HG03460 (cell line): ENCODE results near the gene ADORA2B.
"Not testable (repeated sequence)": the region's sequence is repeated elsewhere in the genome, so short reads cannot be mapped to it uniquely, and the experiment has no call there.

Source experiments
- ATAC-seq: cut with Tn5 transposase; IDR thresholded peaks from one replicate; pipeline ENCODE4 v1.9.1; 2021; ENCODE audit not compliant: unreplicated experiment

The ADORA2B gene

DNA sequence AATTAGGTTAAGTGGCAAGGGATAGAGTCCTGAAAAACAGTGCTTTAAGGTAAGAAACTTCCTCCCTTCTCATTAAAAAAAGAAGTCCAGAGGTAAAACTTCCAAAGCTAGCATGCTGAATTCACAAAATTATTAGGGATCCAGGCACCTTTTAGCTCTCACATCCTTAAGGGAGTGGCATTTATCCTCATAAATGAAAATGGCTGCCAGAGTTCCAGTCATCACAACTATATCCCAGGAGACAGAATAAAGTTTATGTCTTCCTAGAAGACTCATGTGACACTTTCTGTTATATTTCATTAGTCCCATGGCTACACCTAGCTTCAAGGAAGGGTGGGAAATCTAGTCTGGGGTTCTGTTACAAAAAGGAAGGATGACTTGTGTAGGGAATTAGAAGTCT lies 23.3 kb upstream of the ADORA2B start:
- no peak for ATAC-seq

DNA sequence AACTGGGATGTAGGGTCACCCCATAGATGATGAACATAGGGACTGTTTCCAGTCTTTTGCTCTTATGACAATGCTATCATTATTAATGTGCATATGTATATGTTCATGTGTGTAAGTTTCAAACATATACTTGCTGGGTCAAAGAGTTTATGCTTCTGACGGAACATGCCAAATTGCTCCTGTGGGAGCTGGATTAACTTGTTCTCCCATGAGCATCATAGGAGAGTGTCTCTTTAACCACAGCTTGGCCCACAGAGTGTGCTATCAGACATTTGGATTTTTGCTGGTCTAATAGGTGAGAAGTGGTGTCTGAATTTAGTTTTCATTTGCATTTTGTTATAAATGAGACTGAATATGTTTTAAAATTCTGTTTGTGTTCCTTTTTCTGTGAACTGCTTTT lies 22.3 kb upstream of the ADORA2B start:
- no peak for ATAC-seq

DNA sequence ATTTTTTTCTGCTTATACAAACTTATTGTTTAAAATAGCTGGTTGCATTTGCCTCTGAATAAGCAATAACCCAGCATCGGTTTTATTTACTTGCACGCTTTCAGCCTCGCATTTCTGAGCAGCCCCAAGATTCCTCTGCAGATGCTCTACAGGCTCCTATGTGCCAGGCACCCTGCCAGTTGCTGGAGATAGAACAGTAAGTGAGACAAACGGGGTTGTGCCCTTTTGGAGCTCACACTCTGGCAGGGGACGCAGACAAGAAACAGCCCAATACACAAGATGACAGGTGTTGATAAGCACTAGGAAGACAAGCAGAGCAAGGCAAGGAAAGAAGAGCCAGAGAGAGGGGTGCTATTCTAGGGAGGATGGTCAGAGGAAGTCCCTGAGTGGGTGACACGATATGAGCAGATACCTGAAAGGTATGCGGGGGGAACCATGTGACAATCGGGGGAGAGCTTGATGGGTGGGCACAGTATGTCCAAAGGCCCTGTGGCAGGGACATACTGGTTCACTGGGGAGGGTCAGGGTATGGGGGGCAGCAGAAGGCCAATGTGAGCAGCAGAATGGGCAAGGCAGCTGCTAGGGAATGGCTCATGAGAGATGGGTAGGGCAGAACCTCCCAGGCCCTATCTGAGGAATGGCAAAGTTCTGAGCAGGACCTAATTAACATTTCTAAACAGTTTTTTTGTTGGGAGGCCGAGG lies 18.7 kb upstream of the ADORA2B start:
- no peak for ATAC-seq

DNA sequence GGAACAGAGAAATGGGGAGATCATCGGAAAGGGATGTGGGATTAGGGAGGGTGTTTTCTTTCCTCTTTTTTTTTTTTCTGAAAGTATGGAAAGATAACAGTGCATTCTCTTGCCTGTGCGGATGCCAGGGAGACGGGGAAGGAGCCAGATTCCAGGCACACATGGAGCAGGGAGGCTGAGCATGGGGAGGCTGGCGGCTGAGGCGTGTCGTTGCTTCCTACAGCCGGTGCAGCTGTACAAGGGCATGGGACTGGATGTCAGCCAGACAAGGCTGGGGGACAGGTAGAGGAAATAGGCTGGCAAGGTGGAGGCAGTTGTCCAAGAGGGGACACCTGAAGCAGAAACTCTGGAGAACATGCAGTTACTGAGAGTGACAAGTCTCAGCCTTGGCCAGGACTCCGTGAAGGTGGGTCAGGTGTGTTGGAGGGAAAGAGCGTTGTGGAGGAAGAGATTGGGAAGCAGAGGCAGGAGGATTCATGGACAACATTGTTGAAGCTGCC lies 16.6 kb upstream of the ADORA2B start:
- no peak for ATAC-seq

DNA sequence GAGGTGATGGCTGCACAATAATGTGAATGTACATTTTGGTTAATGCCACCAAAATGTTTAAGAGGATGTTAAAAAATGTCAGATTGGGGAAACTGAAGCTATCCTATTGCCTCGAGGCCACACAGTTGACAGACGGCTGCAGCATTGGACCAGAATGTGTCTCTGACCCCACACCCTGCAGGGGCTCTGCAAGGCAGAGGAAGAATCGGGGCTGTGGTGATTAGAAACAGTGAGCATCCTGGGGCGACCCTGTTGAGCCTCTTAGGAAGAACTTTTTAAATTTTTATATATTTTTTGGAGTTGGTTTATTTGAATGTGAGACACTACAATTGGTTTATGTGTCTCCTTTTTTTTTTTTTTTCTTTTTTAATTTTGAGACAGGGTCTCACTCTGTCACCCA lies 15.0 kb upstream of the ADORA2B start:
- no peak for ATAC-seq

DNA sequence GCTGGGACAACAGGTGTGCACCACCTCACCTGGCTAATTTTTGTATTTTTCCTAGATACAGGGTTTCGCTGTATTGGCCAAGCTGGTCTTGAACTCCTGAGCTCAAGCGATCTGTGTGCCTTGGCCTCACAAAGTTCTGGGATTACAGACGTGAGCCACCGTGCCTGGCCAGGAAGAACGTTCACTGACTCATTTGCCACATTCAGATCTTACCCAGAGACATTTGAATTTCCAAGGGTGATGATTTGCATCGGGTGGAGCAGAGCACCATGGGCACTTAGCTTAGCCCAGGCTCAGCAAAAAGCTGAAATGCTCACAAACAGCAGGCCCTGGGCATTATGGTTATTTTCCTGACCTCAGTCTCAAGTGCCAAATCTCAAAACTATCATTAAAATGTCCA lies 14.5 kb upstream of the ADORA2B start:
- ATAC-seq, result no peak

DNA sequence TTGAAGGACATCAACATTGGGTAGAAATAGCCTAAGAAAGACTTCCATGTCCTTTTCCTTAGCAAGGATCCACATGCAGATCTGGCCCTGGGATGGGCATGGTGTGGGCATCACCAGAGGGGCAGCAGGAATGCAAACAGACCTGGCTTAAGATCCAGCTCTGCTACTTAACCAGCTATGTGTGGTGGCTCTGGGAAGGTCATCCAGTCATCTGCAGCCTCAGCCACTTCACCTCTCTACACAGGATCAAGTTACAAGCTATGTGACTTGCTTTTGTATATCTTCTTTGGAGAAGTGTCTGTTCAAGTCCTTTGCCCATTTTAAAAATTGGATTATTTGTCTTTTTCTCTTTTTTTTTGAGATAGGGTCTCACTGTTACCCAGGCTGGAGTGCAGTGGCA lies 13.5 kb upstream of the ADORA2B start:
- no peak for ATAC-seq

DNA sequence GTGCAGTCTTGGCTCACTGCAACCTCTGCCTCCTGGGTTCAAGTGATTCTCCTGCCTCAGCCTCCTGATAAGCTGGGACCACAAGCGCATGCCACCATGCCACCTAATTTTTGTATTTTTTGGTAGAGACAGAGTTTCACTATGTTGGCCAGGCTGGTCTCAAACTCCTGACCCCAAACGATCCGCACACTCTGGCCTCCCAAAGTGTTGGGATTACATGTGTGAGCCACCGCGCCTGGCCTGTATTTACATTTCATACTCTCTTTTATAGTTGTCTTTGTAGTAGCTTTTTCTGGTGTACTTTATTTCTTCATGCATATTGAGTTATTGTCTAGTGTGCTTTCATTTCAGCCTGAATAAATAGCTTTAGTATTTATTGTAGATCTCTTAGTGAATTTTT lies 10.1 kb upstream of the ADORA2B start:
- no peak for ATAC-seq

DNA sequence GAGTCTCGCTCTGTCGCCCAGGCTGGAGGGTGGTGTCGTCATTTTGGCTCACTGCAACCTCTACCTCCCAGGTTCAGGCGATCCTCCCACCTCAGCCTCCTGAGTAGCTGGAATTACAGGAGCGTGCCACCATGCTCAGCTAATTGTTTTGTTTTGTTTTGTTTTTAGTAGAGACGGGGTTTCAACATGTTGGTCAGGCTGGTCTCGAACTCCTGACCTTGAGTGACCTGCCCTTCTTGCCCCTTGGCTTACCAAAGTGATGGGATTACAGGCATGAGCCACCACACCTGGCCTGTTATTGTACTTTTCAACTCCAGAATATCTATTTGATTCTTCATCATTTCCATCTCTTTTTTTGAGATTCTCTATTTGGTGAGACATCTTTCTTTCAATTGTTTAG lies 9.0 kb upstream of the ADORA2B start:
- no peak for ATAC-seq

DNA sequence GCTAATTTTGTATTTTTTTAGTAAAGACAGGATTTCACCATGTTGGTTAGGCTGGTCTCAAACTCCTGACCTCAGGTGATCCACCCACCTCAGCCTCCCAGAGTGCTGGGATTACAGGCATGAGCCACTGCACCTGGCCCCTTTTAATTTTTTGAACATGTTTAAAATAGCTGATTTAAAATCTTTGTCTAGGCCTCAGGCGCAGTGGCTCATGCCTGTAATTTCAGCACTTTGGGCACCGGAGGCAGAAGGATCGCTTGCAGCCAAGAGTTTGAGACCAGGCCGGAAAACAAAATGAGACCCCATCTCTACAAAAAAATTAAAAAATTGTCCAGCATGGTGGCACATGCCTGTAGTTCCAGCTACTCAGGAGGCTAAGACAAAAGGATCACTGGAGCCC lies 8.4 kb upstream of the ADORA2B start:
- not testable (repeated sequence) for ATAC-seq

DNA sequence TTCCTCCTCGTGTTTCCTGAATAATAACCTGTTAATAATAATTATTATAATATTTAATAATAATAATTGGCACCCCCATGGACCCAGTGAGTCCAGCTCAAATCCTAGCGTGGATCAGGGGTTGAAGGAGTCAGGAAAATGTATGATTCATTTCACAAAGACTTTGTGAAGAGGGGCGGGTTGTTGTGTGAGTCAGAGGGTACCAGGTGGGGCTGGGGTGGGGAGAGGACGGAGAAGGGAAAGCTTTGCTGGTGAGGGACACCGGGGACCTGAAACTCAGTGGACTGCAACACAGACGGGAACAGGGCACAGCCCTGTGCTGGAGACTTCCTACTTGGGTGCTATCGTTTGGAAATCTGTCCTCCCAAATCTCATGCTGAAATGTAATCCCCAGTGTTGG lies 3.1 kb upstream of the ADORA2B start:
- ATAC-seq, result no peak

DNA sequence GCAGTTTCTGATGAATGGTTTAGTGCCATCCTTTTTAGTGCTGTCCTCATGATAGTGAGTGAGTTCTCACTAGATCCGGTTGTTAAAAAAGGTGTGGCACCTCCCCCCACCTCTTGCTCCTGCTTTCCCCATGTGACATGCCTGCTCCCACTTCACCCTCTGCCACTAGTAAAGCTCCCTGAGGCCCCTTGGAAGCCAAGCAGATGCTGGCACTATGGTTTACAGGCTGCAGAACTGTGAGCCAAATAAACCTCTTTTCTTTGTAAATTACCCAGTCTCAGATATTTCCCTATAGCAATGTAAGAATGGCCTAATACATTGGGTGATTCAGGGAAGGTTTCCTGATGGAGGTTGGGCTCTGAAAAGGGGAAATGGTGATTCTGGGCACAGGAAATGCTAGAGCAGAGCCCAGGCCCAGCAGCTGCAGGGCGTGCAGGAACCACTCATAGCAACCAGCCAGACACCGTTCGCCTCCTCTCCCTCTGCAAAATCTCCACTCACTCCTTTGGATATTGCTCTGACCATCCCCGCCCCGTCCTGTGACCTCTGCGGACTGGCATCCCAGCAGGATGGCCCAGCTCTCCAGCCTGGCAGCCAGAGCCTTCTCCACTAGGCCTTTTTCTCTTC lies 2.6 kb upstream of the ADORA2B start:
- no peak for ATAC-seq

DNA sequence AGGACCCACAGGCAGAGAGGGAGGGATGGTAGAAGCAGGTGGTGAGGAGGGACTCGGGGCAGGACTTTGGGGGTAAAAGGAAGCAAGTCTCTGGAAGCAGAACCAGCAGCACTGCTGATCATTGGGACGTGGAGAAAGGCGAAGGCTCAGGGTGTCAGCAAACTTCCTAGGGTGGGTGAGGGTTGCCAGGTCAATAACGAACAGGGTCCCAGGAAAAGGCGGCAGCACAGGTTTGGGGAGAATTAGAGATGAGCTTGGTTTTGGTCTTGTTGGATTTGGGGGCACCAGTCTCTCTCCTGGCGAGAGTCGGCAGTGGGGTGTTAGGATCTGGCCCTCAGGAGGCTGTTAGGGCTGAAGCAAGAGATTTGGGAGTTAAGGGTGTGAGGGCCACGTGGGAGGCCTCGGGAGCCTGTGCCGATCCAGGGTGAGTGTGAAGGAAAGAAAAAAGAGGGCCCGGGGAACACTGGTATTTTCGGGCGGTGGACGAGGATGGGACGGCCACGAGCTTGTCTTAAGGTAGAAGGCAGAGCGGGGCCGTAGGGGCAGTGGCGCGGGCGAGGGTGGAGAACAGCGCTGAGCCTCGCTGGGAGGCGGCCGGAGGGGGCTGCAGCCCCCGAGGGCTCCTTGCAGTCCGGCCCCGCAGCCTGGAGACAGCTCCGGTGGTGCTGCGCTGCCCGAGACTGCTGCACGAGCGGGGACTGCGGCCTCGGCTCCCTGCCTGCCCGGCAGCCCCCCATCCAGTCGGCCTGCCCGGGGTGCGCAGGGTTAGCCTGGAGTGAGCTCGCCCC lies 765 bp upstream of the ADORA2B start:
- no peak for ATAC-seq

DNA sequence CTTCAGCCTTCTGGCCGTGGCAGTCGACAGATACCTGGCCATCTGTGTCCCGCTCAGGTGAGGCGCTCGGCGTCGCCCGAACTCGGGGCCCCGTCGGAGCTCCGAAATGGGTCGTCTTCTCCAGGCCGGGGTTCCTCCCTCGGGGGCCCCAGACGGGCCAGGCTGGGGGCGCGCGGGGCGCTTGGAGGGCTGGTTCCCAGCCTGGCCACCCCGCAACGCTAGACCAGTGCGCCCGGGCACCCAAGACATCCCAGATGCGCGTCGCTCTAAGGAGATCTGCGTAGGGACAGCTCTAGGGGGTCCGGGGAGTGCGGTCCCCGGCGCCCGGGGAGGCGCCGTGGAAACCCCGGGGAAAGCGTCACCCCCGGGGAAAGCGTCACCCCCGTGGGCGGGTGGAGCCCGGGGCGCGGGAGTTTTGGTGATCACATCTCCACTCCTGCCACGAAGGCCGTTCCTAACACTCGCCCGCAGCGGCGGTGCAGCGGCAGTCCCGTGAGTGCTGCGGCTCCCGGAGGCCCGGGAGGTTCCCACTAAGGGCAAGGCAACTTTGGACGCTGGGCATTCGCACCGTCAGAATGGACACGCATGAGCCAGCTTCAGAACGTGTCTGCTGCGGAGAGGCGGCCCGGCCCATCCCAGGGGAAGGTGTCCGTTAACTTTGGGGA lies 729 bp downstream of the ADORA2B start:
- peak; percentile 25 for ATAC-seq

DNA sequence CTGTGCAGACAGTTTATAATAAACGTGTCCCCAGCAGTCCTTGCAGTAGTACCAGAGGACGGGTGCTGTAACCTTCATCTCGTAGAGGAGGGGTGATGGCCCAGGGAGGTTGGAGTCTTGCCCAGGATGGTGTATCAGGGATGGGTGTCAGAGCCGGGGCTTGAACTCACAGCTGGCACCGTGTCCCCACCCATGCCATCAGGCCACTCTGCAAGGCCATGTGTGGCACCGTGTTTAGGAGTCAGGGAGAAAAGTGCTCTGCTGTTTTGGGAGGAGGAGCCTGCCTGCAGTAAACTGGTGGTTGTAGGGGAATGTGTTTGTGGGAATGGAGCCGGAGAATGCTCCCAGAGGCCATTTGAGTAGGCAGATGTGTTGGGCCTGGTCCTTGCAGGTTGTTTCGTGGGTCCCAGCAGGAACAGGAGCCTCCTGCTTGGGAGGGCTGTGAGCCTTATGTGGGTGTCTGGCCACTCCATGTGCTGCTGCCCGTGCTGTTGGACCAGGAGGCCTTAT lies 1.7 kb downstream of the ADORA2B start:
- no peak for ATAC-seq

DNA sequence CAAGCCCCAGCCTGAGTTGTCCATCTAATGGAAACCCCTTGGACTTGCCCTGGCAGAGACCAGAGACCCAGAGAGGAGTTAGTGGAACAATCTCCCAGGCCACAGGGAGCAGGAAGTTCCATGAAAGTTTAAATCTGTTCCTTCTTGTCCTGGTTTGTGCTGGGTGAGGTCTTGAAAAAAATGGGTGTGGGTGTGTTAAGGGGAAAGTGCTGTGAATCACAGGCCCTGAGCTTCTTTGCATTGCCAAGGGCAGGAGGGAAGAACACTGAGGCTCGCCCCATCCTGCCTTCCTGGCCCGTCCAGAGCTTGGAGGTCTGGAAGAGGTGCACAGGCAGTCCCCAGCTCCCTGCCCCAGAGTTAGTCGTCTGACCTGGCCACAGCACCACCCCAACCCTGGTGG lies 2.3 kb downstream of the ADORA2B start:
- ATAC-seq, result no peak

DNA sequence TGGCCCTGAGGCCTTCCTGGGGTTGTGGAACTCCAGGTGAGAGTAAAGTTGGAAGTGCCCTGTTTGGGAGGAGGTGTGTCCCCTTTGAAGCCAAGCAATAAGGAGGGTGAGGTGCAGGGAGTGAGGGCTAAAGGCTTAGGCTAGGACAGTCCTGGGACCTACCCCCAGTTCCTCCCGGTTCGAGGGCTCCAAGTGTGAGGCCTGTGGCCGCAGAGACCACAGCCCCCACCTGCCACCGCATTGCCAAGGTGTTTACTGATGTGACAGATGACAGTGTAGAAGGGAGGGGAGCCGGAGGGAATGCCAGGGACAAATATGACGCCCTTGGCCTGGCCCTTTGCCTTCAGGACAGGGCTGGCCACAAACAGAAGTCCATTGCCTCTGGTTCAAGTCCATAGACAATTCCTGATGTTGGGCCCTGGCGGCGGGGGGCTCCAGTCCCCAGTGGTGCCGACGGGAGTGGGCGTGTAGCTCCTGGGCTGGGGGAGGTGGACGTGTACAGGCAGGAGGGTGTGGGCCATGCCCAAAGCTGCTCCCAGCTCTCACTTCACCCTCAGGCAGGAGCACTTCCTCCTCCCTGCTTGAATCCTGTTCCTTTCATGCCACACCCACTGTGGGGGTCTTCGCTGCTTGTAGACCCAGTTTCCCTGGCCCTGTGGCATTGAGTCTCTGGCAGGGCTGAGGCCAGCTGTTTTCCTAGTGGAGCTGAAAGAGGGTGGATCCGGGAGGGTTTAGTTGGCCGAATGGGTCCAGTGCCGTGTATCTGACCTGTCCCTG lies 3.2 kb downstream of the ADORA2B start:
- no peak for ATAC-seq

DNA sequence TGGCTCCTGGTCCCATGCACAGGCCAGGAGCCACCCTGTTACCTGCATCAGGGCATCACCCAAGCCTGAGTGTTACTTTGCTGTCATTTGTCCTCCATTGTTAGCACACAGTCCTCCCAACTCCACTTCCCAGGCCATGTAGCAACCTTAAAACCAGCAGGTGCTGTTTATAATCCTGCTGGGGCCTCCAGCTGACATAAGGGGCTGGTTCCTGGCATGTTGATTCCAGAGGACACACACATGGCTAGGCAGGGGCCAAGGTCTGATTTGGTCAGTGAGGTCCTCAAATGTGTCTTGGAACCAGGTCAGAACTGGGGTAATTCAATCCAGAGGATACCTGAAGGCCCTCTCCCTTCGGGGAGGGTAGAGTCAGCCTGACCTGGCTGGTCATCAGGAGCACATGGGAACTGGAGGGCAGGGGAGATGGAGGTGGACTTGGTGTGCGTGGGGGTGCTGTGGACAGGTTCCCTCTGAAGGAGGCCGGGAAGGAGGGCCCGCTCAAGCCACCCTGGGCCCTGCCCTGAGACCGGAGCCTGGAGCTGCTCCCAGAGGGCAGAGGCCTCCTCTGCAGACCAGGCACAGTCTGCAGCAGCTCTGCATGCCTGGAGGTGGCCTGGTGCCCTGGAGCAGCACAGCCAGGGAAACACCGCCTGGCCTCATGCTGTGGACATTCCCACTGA lies 6.6 kb downstream of the ADORA2B start:
- no peak for ATAC-seq

DNA sequence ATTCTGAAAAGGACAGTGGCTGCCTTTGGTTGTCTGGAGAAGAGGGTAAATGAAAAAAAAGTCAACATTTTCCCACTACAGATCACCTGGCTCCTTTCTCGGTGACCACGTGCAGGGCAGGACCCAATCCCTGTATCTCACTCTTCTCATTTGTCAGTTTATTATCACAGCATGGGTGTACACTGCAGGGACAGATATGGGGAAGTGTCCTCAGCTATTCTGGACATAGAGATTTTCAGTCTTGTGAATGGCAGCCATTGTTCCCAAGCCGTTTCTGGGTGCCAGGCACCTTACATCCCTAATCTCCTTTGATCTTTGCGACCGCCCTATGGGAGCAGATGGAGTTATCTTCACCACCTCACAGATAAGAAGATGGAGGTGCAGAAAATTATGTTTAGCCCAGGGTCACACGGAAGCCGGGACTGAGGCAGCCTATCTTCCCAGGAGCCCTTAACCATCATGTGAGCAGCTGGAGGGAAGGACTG lies 7.2 kb downstream of the ADORA2B start:
- ATAC-seq, result no peak
